ENCODE measurements around the gene SLC49A3. TPM values are rescaled to one million over a fixed set of nuclear protein-coding genes. Genes with fewer than 3 reads are reported as not detected.

SLC49A3 gene
- total and polyA plus RNA-seq, 2 of the 13 experiments (the other 11 are each of a cell fraction or from before 2014, with no cell fraction given), result 0.07 to 0.17 TPM

GRCh38 chr4:692771-693554 is 4.0 kb upstream of the SLC49A3 start (continued):
- no peak for TF ChIP-seq PAF1 (CRISPR knock-in tag; IDR thresholded peaks at IDR 0.05)
- TF ChIP-seq ZNF10 (CRISPR knock-in tag; IDR thresholded peaks at IDR 0.05; ENCODE audit: borderline replicate concordance, low read depth), result no peak
- peak; percentile 74; the same call in 1 of the 2 replicates for TF ChIP-seq ZNF431 (CRISPR knock-in tag; IDR thresholded peaks at IDR 0.05; ENCODE audit: borderline replicate concordance, low read depth)
- TF ChIP-seq KAT2B (IDR thresholded peaks at IDR 0.05; ENCODE audit: borderline replicate concordance, low read depth, low read length), result no peak
- no peak for TF ChIP-seq DPF2 (CRISPR knock-in tag; IDR thresholded peaks at IDR 0.05; ENCODE audit: borderline replicate concordance, low read depth)
- TF ChIP-seq SMYD3 (CRISPR knock-in tag; IDR thresholded peaks at IDR 0.05), result no peak
- TF ChIP-seq STAG1 (CRISPR knock-in tag; IDR thresholded peaks at IDR 0.05), result no peak
- no peak for TF ChIP-seq TEAD2 (CRISPR knock-in tag; IDR thresholded peaks at IDR 0.05)
- TF ChIP-seq ZNF414 (CRISPR knock-in tag; IDR thresholded peaks at IDR 0.05), result 0 out of 2 replicates have a peak, but pooled peaks have one; percentile 79
- 0 out of 2 replicates have a peak, but pooled peaks have one; percentile 69 for TF ChIP-seq ZKSCAN8 (CRISPR knock-in tag; IDR thresholded peaks at IDR 0.05; ENCODE audit: borderline replicate concordance)
- TF ChIP-seq NFKBIZ (CRISPR knock-in tag; IDR thresholded peaks at IDR 0.05), result peak; percentile 60; the same call in 1 of the 2 replicates
- TF ChIP-seq IKZF1 (IDR thresholded peaks at IDR 0.05), result no peak
- 0 out of 2 replicates have a peak, but pooled peaks have one; percentile 41 for TF ChIP-seq ARNTL (CRISPR knock-in tag; IDR thresholded peaks at IDR 0.05)
- TF ChIP-seq, protein P1, sequence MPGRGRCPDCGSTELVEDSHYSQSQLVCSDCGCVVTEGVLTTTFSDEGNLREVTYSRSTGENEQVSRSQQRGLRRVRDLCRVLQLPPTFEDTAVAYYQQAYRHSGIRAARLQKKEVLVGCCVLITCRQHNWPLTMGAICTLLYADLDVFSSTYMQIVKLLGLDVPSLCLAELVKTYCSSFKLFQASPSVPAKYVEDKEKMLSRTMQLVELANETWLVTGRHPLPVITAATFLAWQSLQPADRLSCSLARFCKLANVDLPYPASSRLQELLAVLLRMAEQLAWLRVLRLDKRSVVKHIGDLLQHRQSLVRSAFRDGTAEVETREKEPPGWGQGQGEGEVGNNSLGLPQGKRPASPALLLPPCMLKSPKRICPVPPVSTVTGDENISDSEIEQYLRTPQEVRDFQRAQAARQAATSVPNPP (CRISPR knock-in tag; IDR thresholded peaks at IDR 0.05), result no peak
- peak; percentile 44; the same call in 1 of the 2 replicates for TF ChIP-seq DRAP1 (CRISPR knock-in tag; IDR thresholded peaks at IDR 0.05)
- no peak for TF ChIP-seq ZSCAN25 (CRISPR knock-in tag; IDR thresholded peaks at IDR 0.05)
- TF ChIP-seq THYN1 (CRISPR knock-in tag; IDR thresholded peaks at IDR 0.05; ENCODE audit: borderline replicate concordance, low read depth), result no peak
- no peak for TF ChIP-seq ZNF556 (CRISPR knock-in tag; IDR thresholded peaks at IDR 0.05; ENCODE audit: borderline replicate concordance)
- no peak for TF ChIP-seq RFXANK (CRISPR knock-in tag; IDR thresholded peaks at IDR 0.05)
- no peak for TF ChIP-seq RBM22 (optimal IDR thresholded peaks at IDR 0.05; ENCODE audit: low read length)
- TF ChIP-seq ZNF644 (CRISPR knock-in tag; IDR thresholded peaks at IDR 0.05; ENCODE audit: low read depth), result no peak
- TF ChIP-seq ZNF138 (CRISPR knock-in tag; IDR thresholded peaks at IDR 0.05; ENCODE audit: low read depth), result no peak
- TF ChIP-seq SRSF1 (optimal IDR thresholded peaks at IDR 0.05; ENCODE audit: low read depth, low read length), result no peak
- no peak for TF ChIP-seq CREBL2 (CRISPR knock-in tag; IDR thresholded peaks at IDR 0.05; ENCODE audit: borderline replicate concordance)
- TF ChIP-seq, protein P2, sequence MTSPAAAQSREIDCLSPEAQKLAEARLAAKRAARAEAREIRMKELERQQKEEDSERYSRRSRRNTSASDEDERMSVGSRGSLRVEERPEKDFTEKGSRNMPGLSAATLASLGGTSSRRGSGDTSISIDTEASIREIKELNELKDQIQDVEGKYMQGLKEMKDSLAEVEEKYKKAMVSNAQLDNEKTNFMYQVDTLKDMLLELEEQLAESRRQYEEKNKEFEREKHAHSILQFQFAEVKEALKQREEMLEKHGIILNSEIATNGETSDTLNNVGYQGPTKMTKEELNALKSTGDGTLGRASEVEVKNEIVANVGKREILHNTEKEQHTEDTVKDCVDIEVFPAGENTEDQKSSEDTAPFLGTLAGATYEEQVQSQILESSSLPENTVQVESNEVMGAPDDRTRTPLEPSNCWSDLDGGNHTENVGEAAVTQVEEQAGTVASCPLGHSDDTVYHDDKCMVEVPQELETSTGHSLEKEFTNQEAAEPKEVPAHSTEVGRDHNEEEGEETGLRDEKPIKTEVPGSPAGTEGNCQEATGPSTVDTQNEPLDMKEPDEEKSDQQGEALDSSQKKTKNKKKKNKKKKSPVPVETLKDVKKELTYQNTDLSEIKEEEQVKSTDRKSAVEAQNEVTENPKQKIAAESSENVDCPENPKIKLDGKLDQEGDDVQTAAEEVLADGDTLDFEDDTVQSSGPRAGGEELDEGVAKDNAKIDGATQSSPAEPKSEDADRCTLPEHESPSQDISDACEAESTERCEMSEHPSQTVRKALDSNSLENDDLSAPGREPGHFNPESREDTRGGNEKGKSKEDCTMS (CRISPR knock-in tag; conservative IDR thresholded peaks at IDR 0.05), result no peak
- no peak for TF ChIP-seq TP53 (CRISPR knock-in tag; conservative IDR thresholded peaks at IDR 0.05)
- TF ChIP-seq MAX (IDR thresholded peaks at IDR 0.05), result peak; percentile 91
